ENCODE results near the gene PABPN1L.
"Not testable (repeated sequence)": the region's sequence is repeated elsewhere in the genome, so short reads cannot be mapped to it uniquely, and the experiment has no call there.

PABPN1L gene

DNA sequence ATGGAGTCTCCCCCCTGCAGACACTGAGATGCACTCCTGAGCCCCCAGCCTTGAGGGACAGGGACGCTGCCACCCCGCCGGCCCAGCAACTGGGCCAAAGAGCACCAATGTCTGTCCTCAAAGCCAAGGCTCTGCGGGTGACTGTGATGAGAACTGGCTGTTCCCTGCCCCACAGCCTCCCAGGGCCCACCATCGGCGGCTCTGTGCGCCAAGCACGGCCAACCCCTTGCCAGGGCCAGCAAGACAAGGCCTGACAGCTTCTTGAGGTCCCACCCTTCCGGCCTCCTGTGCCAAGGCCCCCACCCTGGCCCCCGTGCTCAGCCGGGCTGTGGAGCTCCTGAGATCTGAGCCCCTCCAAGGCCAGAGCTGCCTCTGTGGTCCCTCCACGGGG is 34.2 kb upstream of the PABPN1L start:
- DNase-seq = no peak

DNA sequence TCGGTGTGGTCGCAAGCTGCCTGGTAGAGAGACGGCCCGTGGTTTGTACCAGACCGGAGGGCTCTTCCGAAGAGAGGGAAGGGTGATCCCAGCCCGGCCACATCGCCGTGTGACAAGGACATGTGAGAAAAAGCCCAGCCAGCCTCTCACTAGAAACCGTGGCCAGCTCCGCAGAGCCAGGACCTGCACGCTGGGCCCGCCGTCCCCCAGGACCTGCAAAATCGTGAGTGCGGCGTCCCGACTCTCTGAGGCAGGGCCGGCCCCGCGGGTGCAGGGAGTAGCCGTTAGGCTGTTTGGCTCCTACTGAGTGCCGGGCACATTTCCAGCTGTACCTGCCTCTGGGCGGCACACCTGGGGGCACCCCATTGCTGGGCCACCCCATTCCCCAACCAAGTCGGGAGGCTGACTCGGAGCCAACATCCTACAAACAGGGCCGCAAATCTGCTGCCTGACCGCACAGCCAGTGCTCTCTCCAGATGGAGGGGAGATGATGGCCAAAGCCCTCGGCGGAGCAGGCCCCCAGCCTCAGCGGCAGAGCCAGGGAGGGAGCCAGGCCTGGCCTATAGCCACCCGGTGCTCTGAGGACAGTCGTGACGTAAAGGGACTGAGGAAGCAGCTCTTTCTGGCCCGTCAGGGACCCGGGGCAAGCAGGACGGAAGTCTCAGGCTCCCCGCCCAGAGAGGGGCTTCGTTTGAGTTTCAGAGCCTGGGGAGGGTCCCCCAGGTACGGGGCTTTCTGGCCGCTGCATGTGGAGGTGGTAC is 33.6 kb upstream of the PABPN1L start:
- DNase-seq = no peak

DNA sequence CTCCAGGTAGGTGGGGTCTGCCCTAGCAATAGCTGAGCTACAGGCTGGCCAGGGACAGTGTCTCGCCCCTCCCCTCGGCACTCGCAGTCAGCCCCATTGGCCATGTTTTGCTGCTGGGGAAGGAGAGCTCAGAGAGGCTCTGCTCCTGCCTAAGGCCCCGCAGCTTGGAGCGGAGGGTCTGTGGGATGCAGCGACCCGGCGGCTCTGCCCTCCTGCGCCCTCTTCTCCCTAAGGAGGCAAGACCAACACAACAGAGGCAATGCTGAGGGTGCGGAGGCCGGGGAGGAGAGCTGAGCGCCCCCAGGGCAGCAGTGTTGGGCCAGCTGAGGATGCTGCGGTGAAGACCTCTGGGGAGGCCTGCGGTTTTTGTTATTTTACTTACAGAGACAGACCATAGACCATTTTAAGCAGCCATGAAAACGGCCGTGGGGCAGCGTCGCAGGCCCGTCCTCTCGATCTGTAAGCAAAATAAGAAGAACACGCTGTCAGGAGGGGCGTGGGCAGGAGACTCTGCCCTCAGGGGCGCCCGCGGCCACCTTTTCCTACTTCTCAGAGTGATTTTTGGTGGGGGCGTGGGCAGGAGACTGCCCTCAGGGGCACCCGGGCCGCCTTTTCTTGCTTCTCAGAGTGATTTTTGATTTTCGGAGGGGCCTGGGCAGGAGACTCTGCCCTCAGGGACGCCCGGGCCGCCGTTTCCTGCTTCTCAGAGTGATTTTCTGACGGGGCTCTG is 31.4 kb upstream of the PABPN1L start:
- DNase-seq = no peak

DNA sequence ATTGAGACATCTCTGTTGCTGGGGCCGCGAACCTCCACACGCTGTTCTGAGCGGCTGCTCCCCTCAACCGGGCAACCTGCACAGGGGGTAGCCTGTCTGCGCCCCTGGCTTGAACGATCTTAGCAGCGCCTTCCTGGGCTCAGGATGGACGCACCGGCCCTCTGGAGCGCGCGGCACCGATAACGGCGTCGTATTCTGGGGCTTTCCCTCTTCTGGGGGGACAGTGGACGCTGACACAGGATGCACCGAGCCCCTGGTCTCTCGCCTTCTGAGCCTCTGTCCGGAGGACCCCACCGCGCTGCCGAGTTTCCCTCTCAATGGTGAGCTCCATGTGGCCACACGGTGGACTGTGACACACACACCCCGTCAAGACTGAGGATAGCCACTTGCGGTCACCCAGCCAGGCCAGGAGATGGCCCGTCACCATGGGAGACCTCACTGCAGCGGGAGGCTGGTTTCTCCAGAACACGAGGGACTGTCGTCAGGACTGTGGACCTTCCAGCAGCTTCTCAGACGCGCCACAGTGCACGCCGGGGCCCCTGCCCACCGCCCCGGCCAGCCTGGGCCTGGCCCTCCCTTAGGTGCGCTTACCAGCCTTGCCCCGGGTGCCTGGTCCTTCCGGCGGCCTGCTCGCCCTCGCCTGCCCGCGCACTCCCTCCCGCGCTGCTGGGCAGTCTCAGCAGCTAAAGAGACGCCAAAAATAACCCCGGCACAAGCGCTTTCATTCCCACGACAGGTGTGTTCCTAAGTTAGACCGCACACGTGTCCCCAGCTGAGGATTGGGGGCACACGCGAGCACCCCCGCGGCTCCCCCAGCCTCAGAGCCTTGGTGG is 30.0 kb upstream of the PABPN1L start:
- DNase-seq = no peak

DNA sequence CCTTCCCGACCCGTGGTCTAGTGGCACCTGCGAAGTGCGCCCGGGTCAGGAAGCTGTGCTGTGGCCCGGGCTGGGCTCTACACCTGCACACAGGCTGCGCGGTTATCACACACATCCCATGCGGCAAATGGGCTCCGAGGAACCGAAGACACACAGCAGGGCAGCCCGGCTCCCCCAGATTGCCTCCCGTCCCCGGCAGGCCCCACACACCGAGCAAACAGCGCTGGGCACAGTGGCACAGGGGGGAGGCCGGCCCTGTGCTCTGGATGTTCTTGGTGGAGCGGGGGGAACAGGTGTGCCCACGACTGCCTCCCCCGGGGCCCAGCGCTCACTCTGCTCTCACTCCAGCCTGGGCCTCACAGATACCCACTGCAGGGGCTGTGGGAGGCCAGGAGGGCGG is 28.9 kb upstream of the PABPN1L start:
- DNase-seq = no peak

DNA sequence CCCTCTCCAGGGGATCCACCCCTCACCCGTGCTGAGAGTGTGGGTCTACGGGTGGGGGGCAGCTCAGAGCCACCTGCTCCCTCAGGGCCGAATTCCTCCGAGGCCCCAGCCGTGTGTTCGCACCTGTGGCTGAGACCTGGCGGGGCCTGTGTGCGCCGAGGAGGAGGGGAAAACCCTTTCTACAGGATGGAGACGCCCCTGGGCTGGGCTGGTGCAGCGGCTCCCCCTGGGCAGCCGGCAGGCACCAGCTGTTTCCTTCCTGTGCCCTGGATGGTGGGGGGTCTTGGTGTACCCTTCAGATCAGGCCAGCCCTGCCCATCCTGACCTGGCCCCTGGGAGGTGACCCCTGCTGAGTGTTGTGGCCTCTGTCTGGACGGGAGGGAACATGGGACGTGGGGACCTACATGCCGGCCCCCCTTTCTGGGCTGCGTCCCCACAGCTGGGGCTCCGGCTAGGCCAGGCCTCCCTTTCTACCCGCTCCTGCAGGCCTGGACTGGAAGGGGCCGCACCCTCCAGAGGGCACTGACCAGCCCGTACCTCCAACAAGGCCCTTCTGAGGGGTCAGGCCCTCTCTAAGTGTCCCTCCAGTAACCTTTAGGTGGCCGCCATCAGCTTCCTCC is 28.3 kb upstream of the PABPN1L start:
- DNase-seq = no peak

DNA sequence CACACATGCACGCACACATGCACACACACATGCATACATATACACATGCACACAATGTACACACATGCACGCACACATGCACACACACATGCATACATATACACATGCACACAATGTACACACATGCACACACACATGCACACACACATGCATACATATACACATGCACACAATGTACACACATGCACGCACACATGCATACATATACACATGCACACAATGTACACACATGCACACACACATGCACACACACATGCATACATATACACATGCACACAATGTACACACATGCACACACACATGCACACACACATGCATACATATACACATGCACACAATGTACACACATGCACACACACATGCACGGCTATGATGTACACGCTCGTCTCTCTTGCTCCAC is 27.8 kb upstream of the PABPN1L start:
- not testable (repeated sequence) for DNase-seq

DNA sequence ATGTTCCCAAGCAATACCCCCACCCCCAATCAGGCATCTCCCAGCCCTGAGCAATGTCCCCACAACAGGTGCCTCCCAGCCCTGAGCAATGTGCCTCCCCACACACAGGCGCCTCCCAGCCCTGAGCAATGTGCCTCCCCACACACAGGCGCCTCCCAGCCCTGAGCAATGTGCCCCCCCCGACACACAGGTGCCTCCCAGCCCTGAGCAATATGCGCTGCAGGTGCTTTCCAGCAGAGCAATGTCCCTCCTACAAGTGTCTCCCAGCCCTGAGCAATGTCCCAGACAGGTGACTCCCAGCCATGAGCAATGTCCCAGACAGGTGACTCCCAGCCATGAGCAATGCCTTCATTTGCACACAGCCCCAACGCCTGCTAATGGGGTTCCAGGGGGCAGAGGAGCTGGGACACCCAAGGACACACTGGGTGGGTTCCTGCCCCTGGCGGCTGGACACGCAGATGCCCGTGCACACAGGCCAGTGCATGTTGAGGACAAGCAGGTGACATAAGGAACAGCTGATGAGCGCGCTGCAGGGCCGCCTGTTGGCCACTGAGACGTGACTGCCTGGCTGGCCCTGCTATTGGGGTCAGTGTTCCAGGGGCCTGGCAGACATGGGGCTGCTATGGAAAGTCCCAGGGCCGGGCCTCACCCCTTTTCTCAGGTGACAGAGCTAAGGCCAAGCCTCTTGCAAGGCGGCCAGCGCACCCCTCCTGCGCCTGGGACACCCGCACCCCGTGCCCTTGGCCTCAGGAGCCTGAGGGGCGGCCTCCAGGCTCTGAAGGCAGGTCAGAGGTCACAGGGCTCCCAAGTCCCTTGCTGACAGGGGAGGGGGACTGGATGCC is 26.9 kb upstream of the PABPN1L start:
- DNase-seq = no peak

DNA sequence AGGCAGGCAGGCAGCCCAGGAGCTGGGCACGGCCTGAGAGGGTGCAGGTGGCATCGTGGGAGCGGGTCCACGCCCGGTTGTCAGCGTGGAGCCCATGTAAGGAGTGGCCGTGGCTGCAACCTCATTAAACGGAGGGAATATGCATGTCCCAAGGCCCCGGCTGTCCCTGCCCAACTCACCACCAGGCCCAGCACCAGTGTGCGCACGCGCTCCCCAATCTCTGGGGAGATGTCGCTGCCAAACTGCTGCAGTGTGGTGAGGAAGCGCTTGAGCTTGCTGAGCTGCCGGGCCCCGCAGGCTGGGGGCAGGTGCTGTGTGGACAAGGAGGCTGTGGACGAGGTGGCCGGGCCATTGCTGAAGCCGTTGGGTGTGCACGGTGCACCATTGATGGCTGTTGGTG is 25.6 kb upstream of the PABPN1L start:
- DNase-seq = no peak

DNA sequence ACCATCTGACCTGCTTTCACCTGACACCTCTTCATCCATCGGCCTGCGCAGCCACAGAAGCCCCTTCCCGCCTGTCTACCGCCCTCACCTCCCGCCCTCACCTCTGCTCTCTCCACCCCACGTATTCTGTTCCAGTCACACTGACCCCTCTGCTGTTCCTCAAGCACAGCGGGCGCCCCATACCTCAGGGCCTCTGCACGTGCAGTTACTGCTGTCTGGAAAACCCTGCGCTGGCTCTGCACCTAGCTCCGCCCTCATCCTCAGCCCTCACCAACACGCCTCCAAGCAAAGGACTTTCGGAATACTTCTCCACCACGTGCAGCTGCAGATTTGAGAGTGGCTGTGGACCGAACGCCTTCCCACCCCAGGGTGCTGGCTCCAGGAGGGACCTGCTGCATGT is 24.6 kb upstream of the PABPN1L start:
- DNase-seq = no peak

DNA sequence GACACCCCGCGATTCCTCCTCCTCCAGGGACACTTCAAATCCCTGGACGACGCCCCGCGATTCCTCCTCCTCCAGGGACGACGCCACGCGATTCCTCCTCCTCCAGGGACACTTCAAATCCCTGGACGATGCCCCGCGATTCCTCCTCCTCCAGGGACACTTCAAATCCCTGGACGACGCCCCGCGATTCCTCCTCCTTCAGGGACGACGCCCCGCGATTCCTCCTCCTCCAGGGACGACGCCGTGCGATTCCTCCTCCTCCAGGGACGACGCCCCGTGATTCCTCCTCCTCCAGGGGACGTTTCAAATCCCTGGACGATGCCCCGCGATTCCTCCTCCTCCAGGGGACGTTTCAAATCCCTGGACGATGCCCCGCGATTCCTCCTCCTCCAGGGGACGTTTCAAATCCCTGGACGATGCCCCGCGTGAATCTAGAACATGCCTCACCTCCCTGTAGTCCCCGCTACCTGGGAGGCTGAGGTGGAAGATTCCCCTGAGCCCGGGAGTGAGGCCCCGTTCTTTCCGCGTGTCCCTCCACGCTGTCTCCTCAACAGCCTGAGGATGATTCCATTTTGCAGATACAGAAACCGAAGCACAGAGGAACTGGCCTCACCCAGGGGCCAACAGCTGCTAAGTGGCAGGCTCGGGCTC is 23.4 kb upstream of the PABPN1L start:
- DNase-seq = not testable (repeated sequence)

DNA sequence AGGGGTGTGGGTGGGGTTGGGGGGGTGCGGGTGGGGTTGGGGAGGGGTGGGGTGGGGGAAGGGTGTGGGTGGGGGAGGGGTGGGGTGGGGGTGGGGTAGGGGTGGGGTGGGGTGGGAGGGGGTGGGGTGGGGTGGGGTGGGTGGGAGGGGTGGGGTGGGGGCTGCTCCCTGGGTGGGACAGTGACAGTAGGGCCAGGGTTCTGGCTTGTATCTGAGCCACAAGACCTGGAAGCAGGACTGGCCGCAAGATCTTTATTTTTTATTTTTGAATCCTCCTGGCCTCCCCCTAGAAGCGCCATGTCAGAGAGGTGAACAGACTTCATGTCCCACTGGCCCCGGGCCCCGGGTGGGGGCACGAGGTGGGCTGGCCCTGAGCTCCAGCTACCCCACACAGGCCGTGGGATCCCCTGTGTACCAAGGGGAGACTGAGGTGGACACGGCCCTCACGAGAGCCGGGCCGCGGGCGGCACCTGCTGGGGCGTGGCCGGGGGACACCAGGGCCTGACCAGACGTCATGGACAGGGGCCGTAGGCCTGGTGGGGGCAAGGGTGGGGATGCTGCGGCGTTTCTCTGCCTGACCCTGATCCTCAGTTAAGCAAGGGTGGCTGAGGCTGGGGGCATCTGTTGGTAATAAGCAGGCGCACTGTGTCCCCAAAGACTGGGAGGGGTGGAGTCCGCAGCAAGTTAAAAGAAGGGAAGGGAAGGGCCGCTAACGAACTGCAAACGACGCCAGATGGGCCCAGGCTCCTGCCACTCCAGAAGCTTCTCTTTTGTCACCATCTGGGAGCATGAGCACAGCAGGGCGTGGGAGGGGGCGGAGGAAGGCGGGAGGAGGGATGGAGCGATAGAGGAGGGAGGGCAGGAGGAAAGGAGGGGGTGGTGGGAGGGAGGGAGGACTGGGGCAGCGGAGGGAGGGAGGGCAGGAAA is 22.3 kb upstream of the PABPN1L start:
- no peak for DNase-seq

DNA sequence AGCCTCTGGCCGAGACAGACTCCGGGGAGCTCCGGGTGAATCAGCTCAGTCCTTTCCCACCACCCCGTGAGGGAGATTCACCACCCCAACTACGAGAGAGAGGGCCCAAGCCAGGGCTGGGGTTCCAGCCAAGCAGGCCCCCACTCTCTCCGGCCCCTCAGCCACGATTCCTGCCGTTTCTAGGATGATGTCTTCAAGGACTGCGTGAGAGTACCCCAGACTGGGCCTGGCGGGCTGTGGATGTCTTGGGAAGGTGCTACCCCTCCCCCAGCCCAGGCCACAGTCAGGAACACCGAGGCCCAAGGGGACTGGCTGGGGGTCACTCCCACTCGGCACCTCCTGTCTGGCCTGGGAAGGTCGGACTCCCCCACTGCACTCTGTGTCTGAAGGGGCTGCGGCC is 21.6 kb upstream of the PABPN1L start:
- no peak for DNase-seq

DNA sequence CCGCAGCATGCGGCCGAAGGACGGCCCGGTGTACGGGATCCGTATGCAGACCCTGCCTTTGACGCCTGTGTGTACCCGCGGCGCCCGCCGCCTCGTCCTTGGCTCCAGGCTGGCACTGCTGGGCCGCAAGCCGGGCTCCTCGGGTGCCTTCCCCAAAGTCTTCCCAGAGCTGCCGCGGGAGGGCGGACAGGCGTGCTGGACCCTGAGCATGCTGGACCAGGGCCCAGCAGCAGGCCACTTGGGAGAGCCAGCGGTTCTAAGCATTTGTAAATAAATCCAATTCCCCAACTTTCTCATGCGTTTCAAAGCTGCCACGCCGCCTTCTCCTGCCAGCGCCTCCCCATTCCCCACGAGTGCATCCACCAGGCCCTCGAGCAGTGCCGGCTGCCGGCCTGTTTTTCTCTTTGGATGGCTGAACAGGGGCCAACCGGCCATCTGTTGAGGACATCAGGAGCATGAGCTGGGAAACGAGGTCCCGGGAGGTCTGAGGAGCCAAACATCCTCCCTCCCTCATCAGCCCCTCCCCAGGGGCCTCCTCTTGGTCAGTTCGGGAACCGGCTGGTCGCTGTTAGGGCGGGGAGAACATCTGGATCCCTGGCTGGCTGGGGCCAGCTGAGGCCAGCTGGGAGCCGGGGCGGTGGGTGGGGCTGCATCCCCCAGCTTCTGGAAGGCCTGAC is 20.5 kb upstream of the PABPN1L start:
- no peak for DNase-seq

DNA sequence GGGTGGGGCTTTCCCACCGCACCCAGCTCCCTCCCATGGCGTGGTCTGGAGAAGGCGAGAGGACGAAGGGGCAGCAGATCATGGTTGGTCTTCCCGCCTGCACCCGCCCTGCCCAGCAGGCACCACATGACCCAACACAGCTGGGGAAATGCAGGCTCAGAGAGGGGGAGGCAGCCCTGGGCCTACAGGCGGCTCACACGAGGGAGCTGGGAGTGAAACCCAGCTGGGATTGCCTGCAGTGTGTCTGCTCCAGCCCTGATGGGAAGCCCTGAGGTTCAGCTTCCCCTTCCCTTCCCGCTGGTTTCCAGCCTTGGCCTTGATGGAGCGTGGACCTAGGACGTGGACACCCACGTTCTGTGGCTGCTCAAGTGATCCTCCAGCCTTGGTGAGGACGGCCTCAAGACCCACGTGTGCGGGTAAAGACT is 20.0 kb upstream of the PABPN1L start:
- DNase-seq = no peak

DNA sequence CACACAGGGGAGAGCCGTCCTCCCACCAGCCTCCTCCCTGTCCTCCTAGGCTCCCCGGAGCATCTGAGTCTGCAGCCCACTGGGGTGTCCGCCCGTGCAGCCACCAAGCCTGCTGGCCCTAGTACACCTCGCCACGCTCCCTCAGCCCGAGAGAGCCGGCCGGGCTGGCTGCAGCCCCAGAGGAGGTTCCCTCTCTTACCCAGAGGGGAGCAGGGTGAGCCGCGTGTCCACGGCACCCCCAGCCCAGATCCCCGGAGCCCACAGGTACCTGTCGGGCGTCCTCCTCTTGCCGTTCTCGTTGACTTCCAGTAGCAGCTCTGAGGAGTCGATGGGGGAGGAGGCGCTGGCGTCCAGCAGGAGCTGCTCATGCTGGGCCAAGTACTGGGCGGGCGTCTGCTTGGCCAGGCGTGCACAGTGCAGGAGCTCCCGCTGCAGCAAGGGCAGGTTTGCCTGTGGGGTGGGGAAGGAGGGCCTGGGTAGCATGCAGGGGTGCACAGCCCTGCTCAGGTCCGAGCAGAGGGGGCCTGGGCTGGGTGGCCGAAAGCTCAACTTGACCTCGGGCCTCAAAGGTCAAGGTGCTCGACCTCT is 19.3 kb upstream of the PABPN1L start:
- DNase-seq = no peak

DNA sequence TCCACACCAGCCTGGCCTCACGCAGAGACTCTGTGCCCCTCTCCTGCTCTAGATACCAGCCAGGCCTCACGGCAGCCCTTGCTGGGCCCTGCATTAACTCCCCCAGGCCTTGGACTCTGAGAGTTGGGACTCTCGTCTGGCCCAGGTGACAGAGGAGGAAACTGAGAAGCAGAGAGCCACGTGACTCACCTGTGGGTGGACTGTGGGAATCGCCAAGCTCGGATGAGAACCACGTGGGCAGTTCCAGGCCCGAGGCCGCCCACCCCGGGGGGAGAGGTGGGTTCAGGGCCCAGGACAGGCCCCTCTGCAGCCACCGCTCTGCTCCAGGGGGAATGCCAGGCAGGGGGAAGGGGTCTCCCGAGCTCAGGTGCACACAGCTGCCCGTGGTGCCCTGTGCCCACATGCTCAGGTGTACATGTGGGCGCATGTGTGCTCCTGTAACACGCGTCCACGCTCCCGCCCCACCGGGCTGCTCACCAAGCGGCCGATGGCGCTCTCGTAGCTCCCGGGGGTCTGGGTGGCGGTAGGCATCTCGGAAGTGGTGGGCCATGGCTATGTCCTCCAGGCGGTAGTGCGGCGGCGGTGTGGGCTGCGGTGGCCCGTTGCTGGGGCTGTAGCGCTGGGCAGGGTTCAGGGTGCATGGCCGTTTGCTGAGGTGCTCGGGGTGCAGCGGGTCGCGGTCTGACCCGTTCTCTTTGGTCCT is 18.3 kb upstream of the PABPN1L start:
- DNase-seq = no peak

DNA sequence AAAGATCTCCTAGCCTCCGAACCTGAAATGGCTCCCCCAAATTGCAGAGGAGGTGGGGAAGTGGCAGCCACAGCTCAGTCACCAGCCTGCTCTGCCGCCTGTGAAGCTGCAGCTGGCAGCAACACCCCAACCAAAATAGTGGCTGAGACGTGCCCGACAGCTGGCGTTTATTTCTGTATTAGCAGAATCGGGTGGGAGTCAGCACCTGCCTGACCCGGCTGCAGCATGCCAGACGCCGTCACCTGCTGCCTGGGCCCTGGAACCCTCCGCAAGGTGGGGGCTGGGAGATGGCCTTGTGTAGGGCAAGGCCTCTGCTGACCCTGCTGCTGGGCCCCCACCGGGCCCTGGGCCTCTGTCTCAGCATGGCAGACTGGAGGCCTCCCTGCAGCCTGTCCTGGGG is 17.5 kb upstream of the PABPN1L start:
- DNase-seq = no peak

Measured in Kasumi-1 (cell line).